Smooth muscle cell of the brain vasculature (primary cell): ENCODE results near the gene GALNS.

Experiments used
- DNase-seq: peaks from one replicate; pipeline ENCODE4 v3.0.0-alpha.2; 2012; ENCODE audit warnings: low read depth, low spot score

Gene GALNS

DNA sequence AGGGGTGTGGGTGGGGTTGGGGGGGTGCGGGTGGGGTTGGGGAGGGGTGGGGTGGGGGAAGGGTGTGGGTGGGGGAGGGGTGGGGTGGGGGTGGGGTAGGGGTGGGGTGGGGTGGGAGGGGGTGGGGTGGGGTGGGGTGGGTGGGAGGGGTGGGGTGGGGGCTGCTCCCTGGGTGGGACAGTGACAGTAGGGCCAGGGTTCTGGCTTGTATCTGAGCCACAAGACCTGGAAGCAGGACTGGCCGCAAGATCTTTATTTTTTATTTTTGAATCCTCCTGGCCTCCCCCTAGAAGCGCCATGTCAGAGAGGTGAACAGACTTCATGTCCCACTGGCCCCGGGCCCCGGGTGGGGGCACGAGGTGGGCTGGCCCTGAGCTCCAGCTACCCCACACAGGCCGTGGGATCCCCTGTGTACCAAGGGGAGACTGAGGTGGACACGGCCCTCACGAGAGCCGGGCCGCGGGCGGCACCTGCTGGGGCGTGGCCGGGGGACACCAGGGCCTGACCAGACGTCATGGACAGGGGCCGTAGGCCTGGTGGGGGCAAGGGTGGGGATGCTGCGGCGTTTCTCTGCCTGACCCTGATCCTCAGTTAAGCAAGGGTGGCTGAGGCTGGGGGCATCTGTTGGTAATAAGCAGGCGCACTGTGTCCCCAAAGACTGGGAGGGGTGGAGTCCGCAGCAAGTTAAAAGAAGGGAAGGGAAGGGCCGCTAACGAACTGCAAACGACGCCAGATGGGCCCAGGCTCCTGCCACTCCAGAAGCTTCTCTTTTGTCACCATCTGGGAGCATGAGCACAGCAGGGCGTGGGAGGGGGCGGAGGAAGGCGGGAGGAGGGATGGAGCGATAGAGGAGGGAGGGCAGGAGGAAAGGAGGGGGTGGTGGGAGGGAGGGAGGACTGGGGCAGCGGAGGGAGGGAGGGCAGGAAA lies 32.0 kb upstream of the GALNS start:
- DNase-seq = no peak

DNA sequence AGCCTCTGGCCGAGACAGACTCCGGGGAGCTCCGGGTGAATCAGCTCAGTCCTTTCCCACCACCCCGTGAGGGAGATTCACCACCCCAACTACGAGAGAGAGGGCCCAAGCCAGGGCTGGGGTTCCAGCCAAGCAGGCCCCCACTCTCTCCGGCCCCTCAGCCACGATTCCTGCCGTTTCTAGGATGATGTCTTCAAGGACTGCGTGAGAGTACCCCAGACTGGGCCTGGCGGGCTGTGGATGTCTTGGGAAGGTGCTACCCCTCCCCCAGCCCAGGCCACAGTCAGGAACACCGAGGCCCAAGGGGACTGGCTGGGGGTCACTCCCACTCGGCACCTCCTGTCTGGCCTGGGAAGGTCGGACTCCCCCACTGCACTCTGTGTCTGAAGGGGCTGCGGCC lies 31.3 kb upstream of the GALNS start:
- DNase-seq = no peak

DNA sequence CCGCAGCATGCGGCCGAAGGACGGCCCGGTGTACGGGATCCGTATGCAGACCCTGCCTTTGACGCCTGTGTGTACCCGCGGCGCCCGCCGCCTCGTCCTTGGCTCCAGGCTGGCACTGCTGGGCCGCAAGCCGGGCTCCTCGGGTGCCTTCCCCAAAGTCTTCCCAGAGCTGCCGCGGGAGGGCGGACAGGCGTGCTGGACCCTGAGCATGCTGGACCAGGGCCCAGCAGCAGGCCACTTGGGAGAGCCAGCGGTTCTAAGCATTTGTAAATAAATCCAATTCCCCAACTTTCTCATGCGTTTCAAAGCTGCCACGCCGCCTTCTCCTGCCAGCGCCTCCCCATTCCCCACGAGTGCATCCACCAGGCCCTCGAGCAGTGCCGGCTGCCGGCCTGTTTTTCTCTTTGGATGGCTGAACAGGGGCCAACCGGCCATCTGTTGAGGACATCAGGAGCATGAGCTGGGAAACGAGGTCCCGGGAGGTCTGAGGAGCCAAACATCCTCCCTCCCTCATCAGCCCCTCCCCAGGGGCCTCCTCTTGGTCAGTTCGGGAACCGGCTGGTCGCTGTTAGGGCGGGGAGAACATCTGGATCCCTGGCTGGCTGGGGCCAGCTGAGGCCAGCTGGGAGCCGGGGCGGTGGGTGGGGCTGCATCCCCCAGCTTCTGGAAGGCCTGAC lies 30.2 kb upstream of the GALNS start:
- DNase-seq = no peak

- DNase-seq = no peak
These were observed 29.7 kb upstream of the GALNS start for GRCh38 chr16:88886420-88886844.

GRCh38 chr16:88885693-88886280 lies 29.0 kb upstream of the GALNS start:
- no peak for DNase-seq

DNA sequence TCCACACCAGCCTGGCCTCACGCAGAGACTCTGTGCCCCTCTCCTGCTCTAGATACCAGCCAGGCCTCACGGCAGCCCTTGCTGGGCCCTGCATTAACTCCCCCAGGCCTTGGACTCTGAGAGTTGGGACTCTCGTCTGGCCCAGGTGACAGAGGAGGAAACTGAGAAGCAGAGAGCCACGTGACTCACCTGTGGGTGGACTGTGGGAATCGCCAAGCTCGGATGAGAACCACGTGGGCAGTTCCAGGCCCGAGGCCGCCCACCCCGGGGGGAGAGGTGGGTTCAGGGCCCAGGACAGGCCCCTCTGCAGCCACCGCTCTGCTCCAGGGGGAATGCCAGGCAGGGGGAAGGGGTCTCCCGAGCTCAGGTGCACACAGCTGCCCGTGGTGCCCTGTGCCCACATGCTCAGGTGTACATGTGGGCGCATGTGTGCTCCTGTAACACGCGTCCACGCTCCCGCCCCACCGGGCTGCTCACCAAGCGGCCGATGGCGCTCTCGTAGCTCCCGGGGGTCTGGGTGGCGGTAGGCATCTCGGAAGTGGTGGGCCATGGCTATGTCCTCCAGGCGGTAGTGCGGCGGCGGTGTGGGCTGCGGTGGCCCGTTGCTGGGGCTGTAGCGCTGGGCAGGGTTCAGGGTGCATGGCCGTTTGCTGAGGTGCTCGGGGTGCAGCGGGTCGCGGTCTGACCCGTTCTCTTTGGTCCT lies 28.0 kb upstream of the GALNS start:
- no peak for DNase-seq

DNA sequence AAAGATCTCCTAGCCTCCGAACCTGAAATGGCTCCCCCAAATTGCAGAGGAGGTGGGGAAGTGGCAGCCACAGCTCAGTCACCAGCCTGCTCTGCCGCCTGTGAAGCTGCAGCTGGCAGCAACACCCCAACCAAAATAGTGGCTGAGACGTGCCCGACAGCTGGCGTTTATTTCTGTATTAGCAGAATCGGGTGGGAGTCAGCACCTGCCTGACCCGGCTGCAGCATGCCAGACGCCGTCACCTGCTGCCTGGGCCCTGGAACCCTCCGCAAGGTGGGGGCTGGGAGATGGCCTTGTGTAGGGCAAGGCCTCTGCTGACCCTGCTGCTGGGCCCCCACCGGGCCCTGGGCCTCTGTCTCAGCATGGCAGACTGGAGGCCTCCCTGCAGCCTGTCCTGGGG lies 27.2 kb upstream of the GALNS start:
- no peak for DNase-seq

DNA sequence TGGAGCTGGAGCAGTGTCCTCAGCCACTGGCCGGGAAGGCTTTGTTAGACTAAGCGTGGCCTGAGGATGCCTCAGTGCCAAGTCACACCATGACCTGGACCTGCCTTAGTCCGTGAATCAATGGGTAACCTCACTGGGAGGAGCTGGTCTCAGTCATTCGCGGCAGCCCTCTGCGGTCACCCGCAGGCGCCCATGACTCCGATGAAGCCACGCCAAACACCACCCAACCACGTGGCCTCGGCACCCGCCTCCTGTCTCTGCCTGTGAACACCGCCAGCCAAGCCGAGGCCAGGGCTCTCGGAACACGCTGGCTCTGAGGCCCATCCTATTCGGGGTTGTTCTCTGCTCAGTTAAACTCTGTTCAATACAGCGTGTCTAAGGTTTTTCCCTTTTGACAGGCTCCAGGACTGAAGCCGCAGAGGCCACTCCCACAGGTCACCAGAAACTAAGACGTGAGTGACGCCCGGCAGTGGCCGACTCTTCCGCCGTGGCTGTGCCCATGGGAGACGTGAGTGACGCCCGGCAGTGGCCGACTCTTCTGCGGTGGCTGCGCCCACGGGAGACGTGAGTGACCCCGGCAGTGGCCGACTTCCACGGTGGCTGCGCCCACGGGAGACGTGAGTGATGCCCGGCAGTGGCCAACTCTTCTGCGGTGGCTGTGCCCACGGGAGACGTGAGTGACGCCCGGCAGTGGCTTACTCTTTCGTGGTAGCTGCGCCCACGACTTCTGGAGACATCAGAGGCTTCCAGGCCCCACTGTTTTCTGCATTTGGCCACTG lies 26.6 kb upstream of the GALNS start:
- DNase-seq = no peak

GRCh38 chr16:88882358-88883030 lies 25.7 kb upstream of the GALNS start:
- DNase-seq = no peak

DNA sequence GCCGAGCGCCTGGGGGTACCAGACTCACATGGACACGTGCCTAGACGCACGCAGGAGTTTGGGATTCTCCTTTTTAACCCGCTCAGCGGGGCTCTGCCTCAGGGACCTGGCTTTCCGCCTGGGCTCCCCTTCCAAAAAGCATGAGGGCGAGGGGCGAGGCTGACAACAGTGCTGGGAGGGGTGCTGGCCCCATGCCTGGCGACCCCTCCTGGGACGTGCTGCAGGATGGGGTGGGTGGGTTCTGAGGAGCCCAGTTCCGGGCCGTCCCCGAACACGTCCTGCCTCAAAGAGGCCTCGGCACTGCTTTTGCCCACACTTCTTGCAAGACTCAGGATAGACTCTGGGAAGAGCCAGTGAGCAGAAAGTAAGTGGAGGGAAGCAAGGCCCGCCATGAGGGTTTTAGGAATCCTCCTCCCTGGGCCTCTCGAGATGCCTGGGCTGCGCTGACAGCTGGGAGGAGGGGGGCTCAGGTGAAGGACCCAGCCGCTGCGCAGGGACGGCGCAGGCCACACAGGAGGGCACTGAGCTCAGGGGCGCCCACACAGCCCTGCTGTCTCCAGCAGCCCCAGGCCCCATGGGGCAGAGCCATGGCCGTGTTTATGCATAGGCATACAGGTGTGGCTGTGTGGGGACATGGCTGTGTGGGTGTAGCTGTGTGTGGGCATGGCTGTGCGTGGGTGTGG lies 25.1 kb upstream of the GALNS start:
- no peak for DNase-seq

- DNase-seq = no peak
These were observed 24.4 kb upstream of the GALNS start for GRCh38 chr16:88881007-88881615.

DNA sequence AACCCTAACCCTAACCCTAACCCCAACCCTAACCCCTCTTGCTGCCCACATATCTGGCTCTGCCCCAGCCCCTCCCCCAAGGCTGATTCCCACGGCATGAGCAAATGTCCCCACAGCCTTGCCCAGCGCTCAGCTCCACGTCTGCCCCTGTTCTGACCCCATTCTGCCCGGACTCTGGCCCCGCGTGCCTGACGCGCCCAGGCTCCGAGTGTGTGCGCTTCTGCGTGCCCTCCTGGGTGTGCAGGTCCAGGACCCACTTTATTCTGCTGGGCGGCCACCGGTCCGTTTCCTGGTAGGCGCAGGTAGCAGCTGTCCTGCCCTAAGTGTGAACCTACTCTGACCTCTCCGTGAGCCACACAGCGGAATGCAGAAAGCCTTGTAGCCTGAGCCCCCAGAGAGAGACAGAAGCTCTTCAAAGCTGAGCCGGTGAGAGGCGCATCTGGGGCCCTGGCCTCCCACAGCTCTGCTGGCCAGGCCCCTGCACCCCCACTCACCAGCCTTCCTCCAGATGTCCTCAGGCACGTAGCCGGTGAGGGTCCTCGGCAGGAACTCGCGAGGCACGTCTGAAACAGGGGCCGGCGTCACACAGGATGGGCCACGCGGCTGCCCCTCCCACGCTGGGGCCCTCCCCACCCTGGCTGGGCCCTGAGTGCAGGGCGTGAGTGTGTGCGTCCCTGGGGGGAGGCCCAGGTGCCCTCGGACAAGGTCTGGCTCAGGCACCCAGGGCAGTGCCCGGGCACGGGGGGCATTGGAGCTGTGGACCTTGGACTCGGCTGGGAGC lies 23.7 kb upstream of the GALNS start:
- DNase-seq = no peak

DNA sequence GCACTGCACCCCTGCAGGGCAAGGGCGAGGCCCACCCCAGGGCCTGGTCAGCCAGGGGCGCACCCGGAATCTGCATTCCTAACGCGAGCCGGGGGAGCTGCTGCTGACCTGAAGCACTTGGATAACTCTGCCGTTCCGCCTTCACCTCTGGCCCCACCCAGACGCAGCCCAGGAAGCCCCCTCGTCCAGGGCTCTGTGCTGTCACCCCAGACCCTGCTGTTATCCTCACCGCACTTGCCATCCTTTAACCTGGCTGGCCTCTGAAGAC lies 23.0 kb upstream of the GALNS start:
- no peak for DNase-seq

DNA sequence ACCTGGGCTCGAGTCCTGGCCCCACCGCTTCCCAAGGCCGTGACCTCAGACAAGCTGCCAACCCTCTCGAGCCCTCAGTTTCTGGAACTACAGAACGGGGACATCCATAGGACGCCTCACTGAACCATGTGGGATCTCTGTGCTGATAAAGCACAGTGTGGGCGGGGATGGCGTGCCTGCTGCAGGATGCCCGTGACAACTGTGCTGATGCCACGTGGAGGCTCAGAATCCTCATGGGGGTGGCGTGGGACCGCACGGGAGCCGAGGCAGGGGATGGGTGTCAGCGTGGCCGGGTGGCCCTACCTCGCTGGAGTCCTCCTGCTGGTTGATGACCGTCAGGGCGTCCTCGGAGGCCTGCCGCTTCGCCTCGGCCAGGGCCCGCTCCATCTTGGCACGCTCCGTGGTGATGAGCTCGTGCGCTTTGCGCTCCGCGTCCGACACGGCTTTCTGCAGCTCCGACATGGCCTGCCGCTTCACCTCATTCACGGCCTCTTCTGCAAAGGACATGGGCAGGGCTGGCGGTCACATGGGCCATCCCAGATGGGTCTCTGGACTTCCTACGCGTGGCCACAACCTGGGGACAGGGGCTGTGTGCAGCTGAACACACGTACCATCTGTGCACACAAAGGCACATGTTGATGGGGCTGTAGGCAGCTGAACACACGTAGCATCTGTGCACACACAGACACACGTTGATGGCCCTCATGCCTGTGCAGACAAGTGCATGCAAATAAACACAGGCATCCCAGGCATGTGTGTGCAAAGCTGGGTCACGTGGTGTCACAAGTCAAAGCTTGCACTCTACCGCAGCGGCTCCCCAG lies 22.4 kb upstream of the GALNS start:
- DNase-seq = no peak

DNA sequence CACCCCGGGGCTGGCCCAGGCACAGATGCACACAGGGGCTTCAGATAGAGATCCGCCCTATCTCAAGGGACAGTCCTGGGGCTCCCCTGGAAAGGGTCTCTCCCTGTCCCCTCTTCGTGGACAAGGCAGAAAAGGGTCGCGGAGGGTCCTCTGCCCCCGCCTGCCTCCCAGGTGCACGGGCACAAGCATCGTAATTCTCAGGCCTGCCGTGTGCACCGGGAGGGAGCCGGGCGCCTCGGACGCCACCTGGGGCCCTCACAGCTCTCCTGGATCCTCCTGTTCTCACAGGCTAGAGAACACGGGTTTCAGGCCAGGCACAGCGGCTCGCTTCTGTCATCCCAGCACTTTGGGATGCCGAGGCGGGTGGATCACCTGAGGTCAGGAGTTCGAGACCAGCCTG lies 21.6 kb upstream of the GALNS start:
- DNase-seq = no peak

- no peak for DNase-seq
These were observed 21.0 kb upstream of the GALNS start for GRCh38 chr16:88877564-88878289.

DNA sequence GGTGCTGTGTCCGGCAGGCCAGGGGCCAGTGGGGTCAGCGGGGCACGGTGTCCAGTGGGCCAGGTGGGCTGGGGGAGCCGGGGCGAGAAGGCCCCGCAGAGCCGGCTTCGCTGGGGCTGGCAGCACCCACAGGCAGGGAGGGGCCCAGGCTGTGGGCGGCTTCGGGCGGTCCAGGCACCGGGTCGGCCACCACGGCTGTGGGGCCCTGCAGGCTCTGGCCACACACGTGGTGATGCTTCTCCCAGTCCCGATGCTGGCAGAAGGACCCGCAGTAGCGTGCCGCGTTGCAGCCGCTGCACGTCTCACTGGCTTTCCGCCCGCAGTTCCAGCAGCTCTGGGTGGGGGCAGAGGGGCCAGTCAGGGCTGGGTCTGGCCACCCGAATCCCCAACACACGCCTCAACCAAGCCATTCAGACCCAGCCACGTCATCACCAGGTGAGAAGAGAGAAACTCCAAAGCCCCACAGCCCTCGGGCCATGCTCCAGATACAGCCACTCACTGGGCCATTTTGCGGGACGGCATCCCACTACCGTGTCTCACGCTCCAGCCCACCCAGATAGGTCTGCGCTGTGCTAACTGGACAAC lies 20.3 kb upstream of the GALNS start:
- DNase-seq = no peak
